Stimulated activated CD4-positive, alpha-beta T cell treated with anti-CD3 and anti-CD28 coated beads, Interleukin-1b, Interleukin-23, amount 100 ng/mL, for 1 hour (primary cell): Measurements from ENCODE around the gene TEX12.
A peak's percentile ranks its signal among the peaks of the same experiment; 100 is the strongest.

Source experiments
- DNase-seq, 2 donors: peaks; one replicate each; pipeline ENCODE4 v3.0.0-alpha.2; 2020; ENCODE audit warnings: low read depth in 2 of 2

Gene TEX12

GRCh38 chr11:112211536-112211935 lies 44.4 kb downstream of the TEX12 start:
- DNase-seq = no peak

GRCh38 chr11:112212290-112212689 lies 45.1 kb downstream of the TEX12 start:
- DNase-seq = no peak

- no peak for DNase-seq
Measured at GRCh38 chr11:112212710-112213109, 45.5 kb downstream of the TEX12 start.

- no peak for DNase-seq
Measured at GRCh38 chr11:112213753-112214152, 46.6 kb downstream of the TEX12 start.

GRCh38 chr11:112215621-112216020 lies 48.4 kb downstream of the TEX12 start:
- DNase-seq = no peak

GRCh38 chr11:112216561-112217105 lies 49.5 kb downstream of the TEX12 start:
- DNase-seq = no peak

- peak in 1 of 2 donors; percentile 5 for DNase-seq
Measured at GRCh38 chr11:112219476-112220232, 52.5 kb downstream of the TEX12 start.

- DNase-seq = no peak
Measured at GRCh38 chr11:112221274-112221835, 54.2 kb downstream of the TEX12 start.
